ENCODE data around the gene SIAH1.
"Not testable (repeated sequence)": the region's sequence is repeated elsewhere in the genome, so short reads cannot be mapped to it uniquely, and the experiment has no call there.

Gene SIAH1

GRCh38 chr16:48385253-48386150 is at the start of gene SIAH1:
Gene SIAH1, minus strand, starts transcription at chr16:48385413. Its CDS starts 22,985 bp downstream, at chr16:48362428.
- Histone ChIP-seq H3K4me3 (peak within 1 kb of the TSS; percentile 68), H3K36me3 (replicated peaks) (no peaks in the 10 kb centered on the region), H3K27me3 (ENCODE audit: low read depth) (no peaks in the 10 kb centered on the region), H3K4me1 (peaks cover 29% of the 10 kb centered on the region), H3K9me3 (peaks cover 3% of the 10 kb centered on the region; the same call in 1 of the 2 replicates)
- peak; percentile 79 to 88 for DNase-seq (ENCODE audit: low spot score in 2 of 2)
- in situ Hi-C loops (cut with MboI; ENCODE audit: low sequenced_read_pairs) = no loop called here

GRCh38 chr16:48434653-48435317 is 49.6 kb upstream of the SIAH1 start:
- in situ Hi-C loops (cut with MboI; ENCODE audit: low sequenced_read_pairs) = no loop called here

GRCh38 chr16:48433850-48434530 is 48.8 kb upstream of the SIAH1 start:
- DNase-seq (ENCODE audit: low spot score in 2 of 2) = no peak

More at GRCh38 chr16:48434653-48435317, 49.6 kb upstream of the SIAH1 start:
- Histone ChIP-seq H3K4me3 (no peak overlapping the region), H3K27me3 (ENCODE audit: low read depth) (no peaks in the 10 kb centered on the region), H3K36me3 (replicated peaks) (no peaks in the 10 kb centered on the region), H3K4me1 (no peaks in the 10 kb centered on the region), H3K9me3 (no peaks in the 10 kb centered on the region)
- no peak for DNase-seq (ENCODE audit: low spot score in 2 of 2)

GRCh38 chr16:48433116-48433849 is 48.1 kb upstream of the SIAH1 start:
- H3K4me1 ChIP-seq = no peaks in the 10 kb centered on the region
- no peaks in the 10 kb centered on the region for H3K36me3 ChIP-seq (replicated peaks)
- no peaks in the 10 kb centered on the region for H3K27me3 ChIP-seq (ENCODE audit: low read depth)
- no peak for DNase-seq (ENCODE audit: low spot score in 2 of 2)
- no peak overlapping the region for H3K4me3 ChIP-seq
- H3K9me3 ChIP-seq = no peaks in the 10 kb centered on the region
- in situ Hi-C loops (cut with MboI; ENCODE audit: low sequenced_read_pairs) = no loop called here

More at GRCh38 chr16:48433850-48434530, 48.8 kb upstream of the SIAH1 start:
- in situ Hi-C loops (cut with MboI; ENCODE audit: low sequenced_read_pairs) = no loop called here
- no peaks in the 10 kb centered on the region for H3K4me1 ChIP-seq
- no peaks in the 10 kb centered on the region for H3K27me3 ChIP-seq (ENCODE audit: low read depth)
- H3K36me3 ChIP-seq (replicated peaks) = no peaks in the 10 kb centered on the region
- no peaks in the 10 kb centered on the region for H3K9me3 ChIP-seq
- H3K4me3 ChIP-seq = no peak overlapping the region

- Histone ChIP-seq H3K9me3 (no peaks in the 10 kb centered on the region), H3K4me1 (no peaks in the 10 kb centered on the region), H3K4me3 (no peak overlapping the region), H3K36me3 (replicated peaks) (no peaks in the 10 kb centered on the region), H3K27me3 (ENCODE audit: low read depth) (no peaks in the 10 kb centered on the region)
- in situ Hi-C loops (cut with MboI; ENCODE audit: low sequenced_read_pairs) = no loop called here
- no peak for DNase-seq (ENCODE audit: low spot score in 2 of 2)
Observed at GRCh38 chr16:48432136-48432535, 46.9 kb upstream of the SIAH1 start.

- H3K4me3 ChIP-seq = no peak overlapping the region
- H3K27me3 ChIP-seq (ENCODE audit: low read depth) = no peaks in the 10 kb centered on the region
- H3K36me3 ChIP-seq (replicated peaks) = no peaks in the 10 kb centered on the region
- no peaks in the 10 kb centered on the region for H3K9me3 ChIP-seq
- in situ Hi-C loops (cut with MboI; ENCODE audit: low sequenced_read_pairs) = no loop called here
- H3K4me1 ChIP-seq = no peaks in the 10 kb centered on the region
- no peak for DNase-seq (ENCODE audit: low spot score in 2 of 2)
Observed at GRCh38 chr16:48430890-48431289, 45.7 kb upstream of the SIAH1 start.

- H3K4me1 ChIP-seq = no peaks in the 10 kb centered on the region
- in situ Hi-C loops (cut with MboI; ENCODE audit: low sequenced_read_pairs) = no loop called here
- no peak for DNase-seq (ENCODE audit: low spot score in 2 of 2)
- H3K27me3 ChIP-seq (ENCODE audit: low read depth) = no peaks in the 10 kb centered on the region
- no peak overlapping the region for H3K4me3 ChIP-seq
- H3K9me3 ChIP-seq = no peaks in the 10 kb centered on the region
- H3K36me3 ChIP-seq (replicated peaks) = no peaks in the 10 kb centered on the region
Observed at GRCh38 chr16:48426244-48427141, 41.3 kb upstream of the SIAH1 start.

GRCh38 chr16:48422537-48422936 is 37.3 kb upstream of the SIAH1 start:
- no peaks in the 10 kb centered on the region for H3K36me3 ChIP-seq (replicated peaks)
- no peak for DNase-seq (ENCODE audit: low spot score in 2 of 2)
- no peaks in the 10 kb centered on the region for H3K4me1 ChIP-seq
- H3K4me3 ChIP-seq = no peak overlapping the region
- no peaks in the 10 kb centered on the region for H3K27me3 ChIP-seq (ENCODE audit: low read depth)
- in situ Hi-C loops (cut with MboI; ENCODE audit: low sequenced_read_pairs) = no loop called here
- no peaks in the 10 kb centered on the region for H3K9me3 ChIP-seq

GRCh38 chr16:48421741-48422140 is 36.5 kb upstream of the SIAH1 start:
- Histone ChIP-seq H3K27me3 (ENCODE audit: low read depth) (no peaks in the 10 kb centered on the region), H3K36me3 (replicated peaks) (no peaks in the 10 kb centered on the region), H3K4me3 (no peak overlapping the region), H3K4me1 (no peaks in the 10 kb centered on the region), H3K9me3 (no peaks in the 10 kb centered on the region)
- no peak for DNase-seq (ENCODE audit: low spot score in 2 of 2)
- in situ Hi-C loops (cut with MboI; ENCODE audit: low sequenced_read_pairs) = no loop called here

GRCh38 chr16:48420437-48420836 is 35.2 kb upstream of the SIAH1 start:
- Histone ChIP-seq H3K4me3 (no peak overlapping the region), H3K36me3 (replicated peaks) (no peaks in the 10 kb centered on the region), H3K9me3 (no peaks in the 10 kb centered on the region), H3K4me1 (no peaks in the 10 kb centered on the region), H3K27me3 (ENCODE audit: low read depth) (no peaks in the 10 kb centered on the region)
- DNase-seq (ENCODE audit: low spot score in 2 of 2) = no peak
- in situ Hi-C loops (cut with MboI; ENCODE audit: low sequenced_read_pairs) = no loop called here

GRCh38 chr16:48416617-48417016 is 31.4 kb upstream of the SIAH1 start:
- H3K27me3 ChIP-seq (ENCODE audit: low read depth); H3K36me3 ChIP-seq (replicated peaks); H3K9me3 ChIP-seq; in situ Hi-C loops (cut with MboI; ENCODE audit: low sequenced_read_pairs); DNase-seq (ENCODE audit: low spot score in 2 of 2); H3K4me3 ChIP-seq; H3K4me1 ChIP-seq: not testable (repeated sequence)

GRCh38 chr16:48413272-48413671 is 28.1 kb upstream of the SIAH1 start:
- in situ Hi-C loops (cut with MboI; ENCODE audit: low sequenced_read_pairs) = no loop called here

More at GRCh38 chr16:48413272-48413671, 28.1 kb upstream of the SIAH1 start:
- H3K4me3 ChIP-seq = no peak overlapping the region
- no peaks in the 10 kb centered on the region for H3K27me3 ChIP-seq (ENCODE audit: low read depth)
- H3K4me1 ChIP-seq = no peaks in the 10 kb centered on the region
- no peaks in the 10 kb centered on the region for H3K9me3 ChIP-seq
- no peaks in the 10 kb centered on the region for H3K36me3 ChIP-seq (replicated peaks)
- DNase-seq (ENCODE audit: low spot score in 2 of 2) = no peak

Measured in HAP-1 (cell line).